GM23338 (cell line): Measurements from ENCODE around the gene HACE1. TPM values are rescaled to one million over a fixed set of nuclear protein-coding genes. Genes with fewer than 3 reads are reported as not detected.

Experiments
- CREB1 ChIP-seq: fragments of 250-450 bp; sonication (Bioruptor Pico); IDR thresholded peaks from 2 replicates; pipeline ENCODE4 v1.5.0; 2020; ENCODE audit warnings: low read depth, mild to moderate bottlenecking, moderate library complexity
- ETS1 ChIP-seq: IDR thresholded peaks from 2 replicates; pipeline ENCODE4 v1.6.1; 2016; ENCODE audit warnings: antibody characterized with exemption
- EZH2 ChIP-seq: fragments of 200-600 bp; sonication (generic); IDR thresholded peaks from one replicate; pipeline ENCODE4 v1.8.0; 2017; ENCODE audit warnings: antibody characterized with exemption, mild to moderate bottlenecking, low read depth; ENCODE audit not compliant: unreplicated experiment
- EZH2phosphoT487 ChIP-seq: fragments of 200-600 bp; sonication (generic); IDR thresholded peaks from one replicate; pipeline ENCODE4 v1.8.1; 2018; ENCODE audit warnings: antibody characterized with exemption; ENCODE audit not compliant: unreplicated experiment
- NANOG ChIP-seq: IDR thresholded peaks from 2 replicates; pipeline ENCODE4 v1.6.1; 2016; ENCODE audit warnings: antibody characterized with exemption, borderline replicate concordance
- POLR2AphosphoS5 ChIP-seq: IDR thresholded peaks from 2 replicates; pipeline ENCODE4 v1.6.1; 2016; ENCODE audit warnings: antibody characterized with exemption, low read depth
- REST ChIP-seq: IDR thresholded peaks from one replicate; pipeline ENCODE4 v1.6.1; 2018; ENCODE audit warnings: antibody characterized with exemption; ENCODE audit not compliant: unreplicated experiment
- ZNF114 ChIP-seq: fragments of 250-450 bp; sonication (Bioruptor Pico); IDR thresholded peaks from 2 replicates; pipeline ENCODE4 v1.5.0; 2020; ENCODE audit warnings: mild to moderate bottlenecking, moderate library complexity
- ZNF331 ChIP-seq: fragments of 250-450 bp; sonication (Bioruptor Pico); IDR thresholded peaks from 2 replicates; pipeline ENCODE4 v1.5.0; 2020; ENCODE audit warnings: low read depth, mild to moderate bottlenecking, moderate library complexity
- ZNF462 ChIP-seq: fragments of 250-450 bp; sonication (Bioruptor Pico); IDR thresholded peaks from 2 replicates; pipeline ENCODE4 v1.5.0; 2020; ENCODE audit warnings: mild to moderate bottlenecking, moderate library complexity
- polyA plus RNA-seq: library from polyadenylated mRNA; unstranded; fragments of >200 nt; fragmentation: Nextera tagmentation; extraction: Ambion mirVana; gene quantifications from 2 replicates; pipeline ENCODE4 v1.2.1, GENCODE V29; 2016
- total RNA-seq: library from RNA; depleted of rRNA; stranded (reverse); fragments of >200 nt; shearing (Covaris generic); gene quantifications from 2 replicates; pipeline ENCODE4 v1.2.3, GENCODE V29; 2014
- TF ChIP-seq, protein P1 (sequence below), 2 experiments: fragments of 200-600 bp in 1 of 2; sonication (generic) in 1 of 2; conservative IDR thresholded peaks; 2 replicates each; pipeline versions ENCODE4 v1.5.1 to v1.6.1; 2016 to 2017; ENCODE audit warnings: antibody characterized with exemption in 2 of 2, low read depth in 2 of 2, mild to moderate bottlenecking in 2 of 2, moderate library complexity in 1 of 2

Gene HACE1
- total and polyA plus RNA-seq, 2 experiments from 2014 or later = 8.6 to 28.7 TPM

DNA sequence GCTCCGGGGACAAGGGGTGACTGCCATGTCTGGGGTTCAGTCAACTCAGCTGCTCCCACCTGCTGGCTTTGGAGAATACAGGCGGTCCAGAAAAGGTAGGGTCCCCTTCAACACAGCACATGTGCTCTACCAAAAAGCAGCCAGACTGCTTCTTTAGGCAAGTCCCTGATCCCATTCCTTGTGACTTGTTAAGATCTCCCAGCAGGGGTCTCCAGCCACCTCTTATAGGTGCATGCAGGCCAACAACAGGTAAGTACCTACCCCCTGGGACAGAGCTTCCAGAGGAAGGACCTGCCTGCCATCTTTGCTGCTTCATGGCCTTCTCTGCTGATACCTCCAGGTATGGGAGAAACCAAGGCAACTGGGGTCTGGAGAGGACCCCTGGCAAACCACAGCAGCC is 106.5 kb downstream of the HACE1 start (continued):
- TF ChIP-seq ZNF462 (CRISPR knock-in tag) (peak; percentile 37; the same call in 1 of the 2 replicates), REST (no peak), EZH2 (no peak), EZH2phosphoT487 (no peak), POLR2AphosphoS5 (no peak), ETS1 (no peak), NANOG (no peak), ZNF114 (no peak), ZNF331 (CRISPR knock-in tag) (no peak), CREB1 (no peak)
- TF ChIP-seq, protein P1, sequence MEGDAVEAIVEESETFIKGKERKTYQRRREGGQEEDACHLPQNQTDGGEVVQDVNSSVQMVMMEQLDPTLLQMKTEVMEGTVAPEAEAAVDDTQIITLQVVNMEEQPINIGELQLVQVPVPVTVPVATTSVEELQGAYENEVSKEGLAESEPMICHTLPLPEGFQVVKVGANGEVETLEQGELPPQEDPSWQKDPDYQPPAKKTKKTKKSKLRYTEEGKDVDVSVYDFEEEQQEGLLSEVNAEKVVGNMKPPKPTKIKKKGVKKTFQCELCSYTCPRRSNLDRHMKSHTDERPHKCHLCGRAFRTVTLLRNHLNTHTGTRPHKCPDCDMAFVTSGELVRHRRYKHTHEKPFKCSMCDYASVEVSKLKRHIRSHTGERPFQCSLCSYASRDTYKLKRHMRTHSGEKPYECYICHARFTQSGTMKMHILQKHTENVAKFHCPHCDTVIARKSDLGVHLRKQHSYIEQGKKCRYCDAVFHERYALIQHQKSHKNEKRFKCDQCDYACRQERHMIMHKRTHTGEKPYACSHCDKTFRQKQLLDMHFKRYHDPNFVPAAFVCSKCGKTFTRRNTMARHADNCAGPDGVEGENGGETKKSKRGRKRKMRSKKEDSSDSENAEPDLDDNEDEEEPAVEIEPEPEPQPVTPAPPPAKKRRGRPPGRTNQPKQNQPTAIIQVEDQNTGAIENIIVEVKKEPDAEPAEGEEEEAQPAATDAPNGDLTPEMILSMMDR (conservative IDR thresholded peaks at IDR 0.05; ENCODE audit: low read depth in 2 of 2) = peak in 1 of 2 experiments; percentile 24; a peak in 2 of 4 replicates
